GM12878 (cell line): ENCODE data around the gene CHRM3. TPM values are rescaled to one million over a fixed set of nuclear protein-coding genes. Genes with fewer than 3 reads are reported as not detected.

Source experiments
- ATAC-seq: fragments of 200-7000 bp; cut with Tn5 transposase; 3 replicates; pipeline ENCODE4 v1.9.1; 2020; ENCODE audit warnings: mild to moderate bottlenecking, moderate library complexity
- BruUV-seq: library from RNA; stranded (reverse); fragments of 400-500 nt; replicated peaks from 2 replicates; lab custom pipeline; 2021; lab: Mats Ljungman, UMichigan
- CTCF ChIA-PET: fragments of 300-600 bp; sonication (Branson Sonifier 250); formaldehyde crosslinking; extraction: SDS; loops from one replicate; lab custom pipeline; 2021; ENCODE audit warnings: inconsistent platforms; lab: Yijun Ruan, JAX
- POLR2A ChIA-PET: fragments of 350-600 bp; formaldehyde crosslinking; extraction: SDS; loops from one replicate; lab custom pipeline; 2021; ENCODE audit warnings: inconsistent platforms; lab: Charles Lee
- RAD21 ChIA-PET: fragments of 300-600 bp; sonication (Branson Sonifier 250); formaldehyde crosslinking; loops from one replicate; lab custom pipeline; 2023; ENCODE audit warnings: antibody characterized with exemption; ENCODE audit not compliant: unreplicated experiment; lab: Charles Lee
- SMC1A ChIA-PET: fragments of 300-600 bp; sonication (Branson Sonifier 250); formaldehyde crosslinking; loops from one replicate; lab custom pipeline; 2023; ENCODE audit not compliant: unreplicated experiment, uncharacterized antibody; lab: Charles Lee
- DNase-seq: peaks from one replicate; pipeline ENCODE4 v3.0.0-alpha.2; 2011; ENCODE audit warnings: low read depth, low spot score
- FAIRE-seq: peaks from 3 replicates; lab custom pipeline; 2011; peaks lifted over from hg19 to GRCh38; lab: Jason Lieb, UNC
- H2AFZ ChIP-seq: 2 replicates; pipeline ENCODE4 v1.6.0; 2011; ENCODE audit warnings: low read depth, low read length, control low read depth; ENCODE audit not compliant: control insufficient read depth
- H3K27ac ChIP-seq: 2 replicates; pipeline ENCODE4 v1.5.1; 2011; ENCODE audit warnings: control low read depth; ENCODE audit not compliant: control insufficient read depth, insufficient read depth
- H3K27me3 ChIP-seq, 2 experiments: replicated peaks in 1 of 2; 2 replicates each; pipeline versions ENCODE4 v1.6.0 to v1.6.1; 2011; ENCODE audit warnings: low read length in 1 of 2; ENCODE audit not compliant: control insufficient read depth in 2 of 2, insufficient read depth in 2 of 2
- H3K36me3 ChIP-seq, 2 experiments: 2 replicates each; pipeline ENCODE4 v1.5.1; 2011; ENCODE audit warnings: low read length in 1 of 2; ENCODE audit not compliant: control insufficient read depth in 2 of 2, insufficient read depth in 2 of 2
- H3K4me1 ChIP-seq: 2 replicates; pipeline ENCODE4 v1.6.1; 2011; ENCODE audit warnings: mild to moderate bottlenecking, low read length, moderate library complexity, mixed read lengths; ENCODE audit not compliant: control insufficient read depth, insufficient read depth
- H3K4me2 ChIP-seq: 2 replicates; pipeline ENCODE4 v1.6.0; 2011; ENCODE audit warnings: control low read depth; ENCODE audit not compliant: control insufficient read depth, insufficient read depth
- H3K4me3 ChIP-seq: fragments of 200-600 bp; sonication (generic); 2 replicates; pipeline ENCODE4 v1.5.1; 2016
- H3K79me2 ChIP-seq: 2 replicates; pipeline ENCODE4 v1.6.0; 2011; ENCODE audit warnings: low read length; ENCODE audit not compliant: control insufficient read depth, insufficient read depth
- H3K9ac ChIP-seq: 2 replicates; pipeline ENCODE4 v1.8.0; 2011; ENCODE audit warnings: low read length, control low read depth, mixed read lengths; ENCODE audit not compliant: control insufficient read depth, insufficient read depth
- H3K9me3 ChIP-seq: replicated peaks from 3 replicates; pipeline ENCODE4 v1.5.1; 2011; ENCODE audit warnings: mild to moderate bottlenecking, low read length; ENCODE audit not compliant: control insufficient read depth, insufficient read depth
- H4K20me1 ChIP-seq: 2 replicates; pipeline ENCODE4 v1.6.0; 2011; ENCODE audit not compliant: control insufficient read depth, insufficient read depth
- E4F1 ChIP-seq: fragments of 450-650 bp; IDR thresholded peaks from 2 replicates; pipeline ENCODE4 v1.6.1; 2018; ENCODE audit warnings: borderline replicate concordance, mild to moderate bottlenecking; ENCODE audit not compliant: partially characterized antibody
- EZH2 ChIP-seq: IDR thresholded peaks from 2 replicates; pipeline ENCODE4 v1.6.1; 2012; ENCODE audit warnings: low read depth, mild to moderate bottlenecking, control low read depth, inconsistent platforms, low read length, borderline replicate concordance; ENCODE audit not compliant: control insufficient read depth
- HDGF ChIP-seq: fragments of 450-650 bp; IDR thresholded peaks from 2 replicates; pipeline ENCODE4 v1.6.1; 2016; ENCODE audit warnings: antibody characterized with exemption
- HSF1 ChIP-seq: fragments of 150-350 bp; IDR thresholded peaks from 2 replicates; pipeline ENCODE4 v1.6.1; 2014; ENCODE audit warnings: mild to moderate bottlenecking, low read depth, low read length
- IKZF1 ChIP-seq: fragments of 450-650 bp; conservative IDR thresholded peaks from 2 replicates; pipeline ENCODE4 v1.6.1; 2017; ENCODE audit warnings: antibody characterized with exemption, mild to moderate bottlenecking
- JUND ChIP-seq: IDR thresholded peaks from 2 replicates; pipeline ENCODE4 v1.6.1; 2012; ENCODE audit warnings: low read depth, mild to moderate bottlenecking, low read length, improper control_type of control experiment, moderate library complexity
- LARP7 ChIP-seq: fragments of 450-650 bp; IDR thresholded peaks from 2 replicates; pipeline ENCODE4 v1.6.1; 2017; ENCODE audit warnings: mild to moderate bottlenecking
- MEF2B ChIP-seq: fragments of 450-650 bp; IDR thresholded peaks from 2 replicates; pipeline ENCODE4 v1.6.1; 2018; ENCODE audit warnings: mild to moderate bottlenecking, moderate library complexity; ENCODE audit not compliant: partially characterized antibody, poor library complexity, severe bottlenecking
- NFIC ChIP-seq: IDR thresholded peaks from 2 replicates; pipeline ENCODE4 v1.6.1; 2012; ENCODE audit warnings: low read depth, mild to moderate bottlenecking, inconsistent platforms, low read length, moderate library complexity
- NFXL1 ChIP-seq: fragments of 450-650 bp; IDR thresholded peaks from 2 replicates; pipeline ENCODE4 v1.6.1; 2017; ENCODE audit warnings: antibody characterized with exemption, mild to moderate bottlenecking, borderline replicate concordance
- RCOR1 ChIP-seq: conservative IDR thresholded peaks from 2 replicates; pipeline ENCODE4 v1.6.1; 2012; ENCODE audit warnings: low read depth, low read length, improper control_type of control experiment
- RELA ChIP-seq: fragments of 450-650 bp; IDR thresholded peaks from 2 replicates; pipeline ENCODE4 v1.8.0; 2014; ENCODE audit warnings: borderline replicate concordance; ENCODE audit not compliant: partially characterized antibody
- SMC3 ChIP-seq: IDR thresholded peaks from 2 replicates; pipeline ENCODE4 v1.6.1; 2011; ENCODE audit warnings: low read length, improper control_type of control experiment, borderline replicate concordance
- ZNF592 ChIP-seq: fragments of 450-650 bp; IDR thresholded peaks from 2 replicates; pipeline ENCODE4 v1.6.1; 2017; ENCODE audit warnings: mild to moderate bottlenecking, moderate library complexity
- WGBS: methylation state at CpG from one replicate; pipeline ENCODE4 v1.1.6; 2016; ENCODE audit warnings: low lambda C conversion rate; ENCODE audit not compliant: insufficient replicate concordance, insufficient coverage; ENCODE audit errors: missing lambda C conversion rate; 5-methylcytosine and 5-hydroxymethylcytosine counted together
- in situ Hi-C: fragments of 300-500 bp; cut with MboI; formaldehyde crosslinking; loops from 9 replicates; pipeline ENCODE4 v1.14.3; 2018; ENCODE audit warnings: mixed read lengths
- intact Hi-C: fragments of 100-400 bp; cut with micrococcal nuclease; formaldehyde crosslinking; loops from one replicate; pipeline ENCODE4 v1.14.2; 2022; ENCODE audit not compliant: unreplicated experiment
- polyA plus RNA-seq, 11 experiments: library from polyadenylated mRNA; depleted of rRNA in 4 of 11; unstranded in 6 of 11; stranded (reverse) in 5 of 11; fragments of >200 nt; fragmentation: Nextera tagmentation in 4 of 11; fragmentation: Illumina TruSeq in 1 of 11; extraction: Ambion mirVana in 4 of 11; extraction: Trizol in 1 of 11; gene quantifications; 1 replicate in 1 of 11; 2 replicates in 10 of 11; pipeline versions ENCODE4 v1.2.1 to v1.2.3, GENCODE V29; 2011 to 2016; ENCODE audit warnings: inconsistent platforms in 2 of 11, missing spikeins in 2 of 11, low read depth in 1 of 11
- total RNA-seq, 4 experiments: library from RNA; depleted of rRNA in 3 of 4; stranded (reverse); fragments of >200 nt in 3 of 4; fragmentation: Illumina TruSeq in 1 of 4; extraction: Trizol in 1 of 4; gene quantifications; 2 replicates each; pipeline versions ENCODE4 v1.2.1 to v1.2.3, GENCODE V29; 2013 to 2021

CHRM3 gene
- total and polyA plus RNA-seq, 10 of the 15 experiments (the other 5 are each of a cell fraction or from before 2014, with no cell fraction given) = 0.06 to 0.12 TPM; not detected in 8

- no peaks in the 10 kb centered on the region for H3K79me2 ChIP-seq
- no peak overlapping the region for H3K4me2 ChIP-seq
- H3K27me3 ChIP-seq = no peaks in the 10 kb centered on the region
- no peak for FAIRE-seq
- POLR2A ChIA-PET = no interaction called here
- ATAC-seq = no peak
- H4K20me1 ChIP-seq = no peaks in the 10 kb centered on the region
- RAD21 ChIA-PET = no interaction called here
- no peak for TF ChIP-seq RCOR1
- no peak for TF ChIP-seq SMC3
- TF ChIP-seq NFIC = no peak
- TF ChIP-seq HDGF = no peak
- TF ChIP-seq HSF1 = no peak
- TF ChIP-seq EZH2 = no peak
- TF ChIP-seq IKZF1 = no peak
- no peak for TF ChIP-seq ZNF592
- TF ChIP-seq E4F1 = no peak
- no peak for TF ChIP-seq MEF2B
- no peak for TF ChIP-seq LARP7
- no peak for TF ChIP-seq RELA
- no peak for TF ChIP-seq NFXL1
- no peak for TF ChIP-seq JUND
- CTCF ChIA-PET = no interaction called here
- BruUV-seq = no TSS peak
- SMC1A ChIA-PET = no interaction called here
- in situ Hi-C loops (no loop called here), intact Hi-C loops (no loop called here)
- H3K4me1 ChIP-seq = no peaks in the 10 kb centered on the region
- no peak for DNase-seq
- 6% methylated on average over 7 of the region's 7 CpGs for WGBS
- no peak overlapping the region for H3K9ac ChIP-seq
- no peak overlapping the region for H3K27ac ChIP-seq
- no peak overlapping the region for H3K4me3 ChIP-seq
- H2AFZ ChIP-seq = no peak overlapping the region
- no peaks in the 10 kb centered on the region for H3K36me3 ChIP-seq
- H3K9me3 ChIP-seq = no peaks in the 10 kb centered on the region
Measured at GRCh38 chr1:239368436-239369109, 17.8 kb upstream of the CHRM3 start.
